Hepatocyte (in vitro differentiated cells): ENCODE data around the gene NEDD4L. TPM values are rescaled to one million over a fixed set of nuclear protein-coding genes. Genes with fewer than 3 reads are reported as not detected.

Experiments used
- DNase-seq: peaks from one replicate; pipeline ENCODE4 v3.0.0-alpha.2; 2016; ENCODE audit warnings: low spot score
- H2AFZ ChIP-seq: fragments of 200-600 bp; sonication (generic); 2 replicates; pipeline ENCODE4 v1.6.0; 2016; ENCODE audit warnings: antibody characterized with exemption, mild to moderate bottlenecking
- H3K27ac ChIP-seq: fragments of 200-600 bp; sonication (generic); 2 replicates; pipeline ENCODE4 v1.5.1; 2016; ENCODE audit warnings: mild to moderate bottlenecking
- H3K27me3 ChIP-seq: fragments of 200-600 bp; sonication (generic); 2 replicates; pipeline ENCODE4 v1.6.1; 2016
- H3K36me3 ChIP-seq: fragments of 200-600 bp; sonication (generic); replicated peaks from 2 replicates; pipeline ENCODE4 v1.5.1; 2016; ENCODE audit warnings: low read depth; ENCODE audit not compliant: insufficient read depth
- H3K4me1 ChIP-seq: fragments of 200-600 bp; sonication (generic); 2 replicates; pipeline ENCODE4 v1.5.1; 2016; ENCODE audit warnings: mild to moderate bottlenecking, moderate library complexity; ENCODE audit not compliant: insufficient read depth
- H3K4me2 ChIP-seq: fragments of 200-600 bp; sonication (generic); 2 replicates; pipeline ENCODE4 v1.6.0; 2016
- H3K4me3 ChIP-seq: fragments of 200-600 bp; sonication (generic); 2 replicates; pipeline ENCODE4 v1.5.1; 2016; ENCODE audit warnings: mild to moderate bottlenecking
- H3K79me2 ChIP-seq: fragments of 200-600 bp; sonication (generic); 2 replicates; pipeline ENCODE4 v1.6.0; 2017; ENCODE audit warnings: mild to moderate bottlenecking
- H3K9me2 ChIP-seq: fragments of 200-600 bp; sonication (generic); replicated peaks from 2 replicates; pipeline ENCODE4 v1.6.0; 2017; ENCODE audit warnings: mild to moderate bottlenecking; ENCODE audit not compliant: insufficient read depth
- H3K9me3 ChIP-seq: fragments of 200-600 bp; sonication (generic); 2 replicates; pipeline ENCODE4 v1.5.1; 2016; ENCODE audit warnings: low read depth, mild to moderate bottlenecking
- H4K20me1 ChIP-seq: fragments of 200-600 bp; sonication (generic); 2 replicates; pipeline ENCODE4 v1.6.0; 2016; ENCODE audit warnings: mild to moderate bottlenecking; ENCODE audit not compliant: insufficient read depth, poor library complexity, severe bottlenecking
- EZH2 ChIP-seq: fragments of 200-600 bp; sonication (generic); IDR thresholded peaks from 2 replicates; pipeline ENCODE4 v1.6.1; 2016; ENCODE audit warnings: antibody characterized with exemption, mild to moderate bottlenecking, borderline replicate concordance
- EZH2phosphoT487 ChIP-seq: fragments of 200-600 bp; sonication (generic); IDR thresholded peaks from one replicate; pipeline ENCODE4 v1.6.1; 2018; ENCODE audit warnings: antibody characterized with exemption, mild to moderate bottlenecking, low read depth, moderate library complexity; ENCODE audit not compliant: unreplicated experiment, severe bottlenecking
- WGBS: methylation state at CpG from one replicate; pipeline ENCODE4 v1.1.6; 2016; ENCODE audit warnings: low lambda C conversion rate; ENCODE audit errors: missing lambda C conversion rate; 5-methylcytosine and 5-hydroxymethylcytosine counted together
- polyA plus RNA-seq: library from polyadenylated mRNA; unstranded; fragments of >200 nt; fragmentation: Nextera tagmentation; extraction: Ambion mirVana; gene quantifications from 2 replicates; pipeline ENCODE4 v1.2.1, GENCODE V29; 2016
- total RNA-seq: library from RNA; depleted of rRNA; stranded (reverse); fragments of >200 nt; gene quantifications from 2 replicates; pipeline ENCODE4 v1.2.3, GENCODE V29; 2014
- TF ChIP-seq, protein P1 (sequence below): fragments of 200-600 bp; sonication (generic); IDR thresholded peaks from 2 replicates; pipeline ENCODE4 v1.5.1; 2016; ENCODE audit warnings: antibody characterized with exemption, mild to moderate bottlenecking; ENCODE audit not compliant: poor library complexity

Gene NEDD4L
- total and polyA plus RNA-seq, 2 experiments from 2014 or later = 104 to 140 TPM

DNA sequence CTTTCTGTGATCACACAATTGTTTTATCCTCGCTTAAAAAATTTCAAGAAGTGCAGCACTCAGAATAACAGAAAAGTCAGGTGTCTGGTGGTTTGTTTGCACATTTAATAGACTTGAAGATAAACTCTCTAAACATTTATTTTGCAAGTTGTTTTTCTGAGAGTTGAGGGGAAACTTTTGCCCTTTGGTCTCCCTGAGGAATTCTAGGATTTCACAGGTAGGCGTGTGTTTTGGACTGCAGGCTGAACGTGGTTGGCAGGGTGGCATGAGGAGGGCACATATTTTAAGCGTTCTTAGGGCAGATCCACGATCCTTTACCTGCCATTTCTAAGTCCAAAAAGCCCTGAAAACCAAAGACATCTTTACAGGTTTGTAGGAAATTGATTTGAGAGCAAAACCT lies 188.6 kb downstream of the NEDD4L start:
- Histone ChIP-seq H3K36me3 (no peaks in the 10 kb centered on the region), H3K79me2 (peaks cover 87% of the 10 kb centered on the region), H3K4me1 (peaks cover 44% of the 10 kb centered on the region), H3K4me3 (no peak overlapping the region), H4K20me1 (peaks cover 20% of the 10 kb centered on the region), H3K9me2 (no peaks in the 10 kb centered on the region), H3K27me3 (no peaks in the 10 kb centered on the region), H3K27ac (peak overlapping the region; percentile 93), H3K9me3 (no peaks in the 10 kb centered on the region), H3K4me2 (peak overlapping the region; percentile 59), H2AFZ (no peak overlapping the region)
- TF ChIP-seq EZH2phosphoT487 (no peak), EZH2 (no peak)
- TF ChIP-seq, protein P1, sequence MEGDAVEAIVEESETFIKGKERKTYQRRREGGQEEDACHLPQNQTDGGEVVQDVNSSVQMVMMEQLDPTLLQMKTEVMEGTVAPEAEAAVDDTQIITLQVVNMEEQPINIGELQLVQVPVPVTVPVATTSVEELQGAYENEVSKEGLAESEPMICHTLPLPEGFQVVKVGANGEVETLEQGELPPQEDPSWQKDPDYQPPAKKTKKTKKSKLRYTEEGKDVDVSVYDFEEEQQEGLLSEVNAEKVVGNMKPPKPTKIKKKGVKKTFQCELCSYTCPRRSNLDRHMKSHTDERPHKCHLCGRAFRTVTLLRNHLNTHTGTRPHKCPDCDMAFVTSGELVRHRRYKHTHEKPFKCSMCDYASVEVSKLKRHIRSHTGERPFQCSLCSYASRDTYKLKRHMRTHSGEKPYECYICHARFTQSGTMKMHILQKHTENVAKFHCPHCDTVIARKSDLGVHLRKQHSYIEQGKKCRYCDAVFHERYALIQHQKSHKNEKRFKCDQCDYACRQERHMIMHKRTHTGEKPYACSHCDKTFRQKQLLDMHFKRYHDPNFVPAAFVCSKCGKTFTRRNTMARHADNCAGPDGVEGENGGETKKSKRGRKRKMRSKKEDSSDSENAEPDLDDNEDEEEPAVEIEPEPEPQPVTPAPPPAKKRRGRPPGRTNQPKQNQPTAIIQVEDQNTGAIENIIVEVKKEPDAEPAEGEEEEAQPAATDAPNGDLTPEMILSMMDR = no peak
- no peak for DNase-seq
- 63% methylated on average over 5 of the region's 5 CpGs for WGBS

DNA sequence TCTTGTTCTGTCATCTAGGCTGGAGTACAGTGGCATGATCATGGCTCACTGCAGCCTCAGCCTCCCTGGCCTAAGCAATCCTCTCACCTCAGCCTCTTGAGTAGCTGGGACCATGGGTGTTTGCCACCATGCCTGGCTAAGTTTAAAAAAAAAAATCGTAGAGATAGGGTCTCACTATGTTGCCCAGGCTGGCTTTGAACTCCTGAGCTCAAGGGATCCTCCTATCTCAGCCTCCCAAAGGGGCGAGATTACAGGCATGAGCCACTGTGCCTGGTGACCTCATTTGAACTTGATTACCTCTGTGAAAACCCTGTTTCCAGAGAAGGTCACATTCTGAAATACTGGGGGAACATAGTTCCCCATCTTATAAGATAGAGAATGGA lies 190.3 kb downstream of the NEDD4L start:
- Histone ChIP-seq H3K79me2 (peaks cover 87% of the 10 kb centered on the region), H4K20me1 (peaks cover 10% of the 10 kb centered on the region), H3K9me2 (no peaks in the 10 kb centered on the region), H3K27ac (peak overlapping the region; percentile 91), H3K4me3 (no peak overlapping the region), H3K4me1 (peaks cover 44% of the 10 kb centered on the region), H3K36me3 (no peaks in the 10 kb centered on the region), H3K27me3 (no peaks in the 10 kb centered on the region), H3K9me3 (no peaks in the 10 kb centered on the region), H3K4me2 (peak overlapping the region; percentile 64), H2AFZ (no peak overlapping the region)
- TF ChIP-seq EZH2 = no peak
- TF ChIP-seq, protein P1 = no peak
- TF ChIP-seq EZH2phosphoT487 = no peak
- DNase-seq = no peak
- WGBS = 92% methylated on average over 2 of the region's 2 CpGs

DNA sequence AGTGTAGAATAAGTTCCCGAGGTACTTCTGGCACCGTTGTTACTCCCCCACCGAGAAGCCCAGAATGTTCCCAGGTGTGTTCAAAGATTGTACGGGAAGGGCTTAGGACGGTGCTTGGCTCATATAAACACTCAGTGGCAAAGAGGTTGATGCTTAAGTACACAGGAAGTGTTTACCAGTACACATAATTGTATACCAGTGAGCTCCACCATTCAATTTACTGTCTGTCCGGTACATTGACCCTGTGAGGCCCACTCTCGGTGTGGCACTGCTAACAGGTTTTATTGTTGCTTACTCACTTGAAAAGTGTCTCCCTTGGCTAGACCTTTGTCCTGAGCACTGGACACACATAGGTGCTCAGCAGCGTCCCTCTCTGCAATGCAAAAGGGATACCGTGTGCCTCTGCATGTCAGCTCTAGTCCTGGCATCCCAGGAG lies 191.0 kb downstream of the NEDD4L start:
- peak; percentile 72 for DNase-seq
- H3K4me1 ChIP-seq = peaks cover 44% of the 10 kb centered on the region
- TF ChIP-seq EZH2phosphoT487 (no peak), EZH2 (no peak)
- TF ChIP-seq, protein P1 = no peak
- H3K4me2 ChIP-seq = peak overlapping the region; percentile 64
- H4K20me1 ChIP-seq = peaks cover 10% of the 10 kb centered on the region
- no peaks in the 10 kb centered on the region for H3K9me3 ChIP-seq
- 45% methylated on average over 9 of the region's 9 CpGs for WGBS
- H3K4me3 ChIP-seq = no peak overlapping the region
- peak overlapping the region; percentile 91 for H3K27ac ChIP-seq
- no peaks in the 10 kb centered on the region for H3K9me2 ChIP-seq
- H3K36me3 ChIP-seq = no peaks in the 10 kb centered on the region
- no peak overlapping the region for H2AFZ ChIP-seq
- H3K27me3 ChIP-seq = no peaks in the 10 kb centered on the region
- peaks cover 84% of the 10 kb centered on the region for H3K79me2 ChIP-seq

DNA sequence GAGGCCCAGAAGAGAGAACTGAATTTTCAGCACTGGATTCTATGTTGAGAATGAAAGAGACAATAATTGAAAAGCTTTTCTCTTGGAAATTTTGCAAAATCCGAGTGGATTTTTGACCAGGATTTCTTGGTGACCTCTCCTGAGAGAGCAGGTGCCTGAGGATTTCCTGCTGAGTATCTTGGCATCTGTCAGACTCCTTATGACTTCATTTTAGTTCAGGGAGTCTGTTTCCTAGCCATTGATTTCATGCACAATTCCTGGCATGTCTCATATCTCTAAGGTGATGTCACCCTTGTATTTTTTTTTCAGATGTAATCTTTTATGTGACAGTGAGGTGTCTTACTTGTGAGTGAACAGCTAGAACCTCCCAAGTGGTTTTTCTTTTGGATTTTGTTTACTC lies 195.9 kb downstream of the NEDD4L start:
- 93% methylated on average over 1 of the region's 1 CpG for WGBS
- Histone ChIP-seq H3K9me2 (no peaks in the 10 kb centered on the region), H4K20me1 (peaks cover 18% of the 10 kb centered on the region), H3K27me3 (no peaks in the 10 kb centered on the region), H3K36me3 (no peaks in the 10 kb centered on the region), H3K4me2 (no peak overlapping the region), H3K79me2 (peaks cover 92% of the 10 kb centered on the region), H2AFZ (no peak overlapping the region), H3K9me3 (no peaks in the 10 kb centered on the region), H3K27ac (peak overlapping the region; percentile 23), H3K4me3 (no peak overlapping the region), H3K4me1 (peaks cover 22% of the 10 kb centered on the region)
- TF ChIP-seq EZH2 = no peak
- TF ChIP-seq EZH2phosphoT487 = no peak
- TF ChIP-seq, protein P1 = no peak
- no peak for DNase-seq
